ENCODE measurements around the gene RIBC2.
"Not testable (repeated sequence)": the region's sequence is repeated elsewhere in the genome, so short reads cannot be mapped to it uniquely, and the experiment has no call there.

RIBC2 gene

GRCh38 chr22:45450101-45450785 lies 36.8 kb downstream of the RIBC2 start:
- DNase-seq, result no peak

- DNase-seq, result no peak
These were observed 37.6 kb downstream of the RIBC2 start for GRCh38 chr22:45450921-45451651.

- DNase-seq, result no peak
These were observed 38.5 kb downstream of the RIBC2 start for GRCh38 chr22:45451972-45452371.

- DNase-seq, result no peak
These were observed 39.3 kb downstream of the RIBC2 start for GRCh38 chr22:45452565-45453379.

- DNase-seq, result no peak
These were observed 40.3 kb downstream of the RIBC2 start for GRCh38 chr22:45453764-45454163.

GRCh38 chr22:45454275-45454674 lies 40.8 kb downstream of the RIBC2 start:
- DNase-seq, result no peak

- no peak for DNase-seq
These were observed 41.7 kb downstream of the RIBC2 start for GRCh38 chr22:45455212-45455611.

GRCh38 chr22:45455621-45456020 lies 42.1 kb downstream of the RIBC2 start:
- DNase-seq, result no peak

GRCh38 chr22:45456811-45457210 lies 43.3 kb downstream of the RIBC2 start:
- no peak for DNase-seq

GRCh38 chr22:45458532-45458931 lies 45.0 kb downstream of the RIBC2 start:
- DNase-seq, result no peak

GRCh38 chr22:45459235-45459634 lies 45.7 kb downstream of the RIBC2 start:
- DNase-seq, result no peak

- DNase-seq, result no peak
These were observed 47.0 kb downstream of the RIBC2 start for GRCh38 chr22:45460288-45461109.

- DNase-seq, result no peak
These were observed 48.7 kb downstream of the RIBC2 start for GRCh38 chr22:45462034-45462655.

- not testable (repeated sequence) for DNase-seq
These were observed 50.2 kb downstream of the RIBC2 start for GRCh38 chr22:45463691-45464090.

GRCh38 chr22:45465633-45466032 lies 52.1 kb downstream of the RIBC2 start:
- no peak for DNase-seq

GRCh38 chr22:45468872-45469271 lies 55.4 kb downstream of the RIBC2 start:
- no peak for DNase-seq

GRCh38 chr22:45469281-45470073 lies 56.0 kb downstream of the RIBC2 start:
- no peak for DNase-seq

GRCh38 chr22:45470871-45471270 lies 57.4 kb downstream of the RIBC2 start:
- DNase-seq, result no peak

- DNase-seq, result no peak
These were observed 58.9 kb downstream of the RIBC2 start for GRCh38 chr22:45472426-45472825.

GRCh38 chr22:45473626-45474237 lies 60.2 kb downstream of the RIBC2 start:
- DNase-seq, result no peak
